ENCODE measurements around the gene ANKRD49.
"Not testable (repeated sequence)": the region's sequence is repeated elsewhere in the genome, so short reads cannot be mapped to it uniquely, and the experiment has no call there.

The ANKRD49 gene

GRCh38 chr11:94493281-94494125, at the start of gene ANKRD49, which contains the start of gene MRE11:
Gene ANKRD49 (plus strand): TSS chr11:94493984. CDS start chr11:94496694, 2,710 bp downstream.
Gene MRE11 (minus strand): TSS chr11:94493844. CDS start chr11:94492801, 1,043 bp downstream.
- DNase-seq, result peak; percentile 86

- no peak for DNase-seq
Observed at GRCh38 chr11:94445641-94446040, 48.1 kb upstream of the ANKRD49 start.

GRCh38 chr11:94447149-94447548, 46.6 kb upstream of the ANKRD49 start:
- no peak for DNase-seq

- no peak for DNase-seq
Observed at GRCh38 chr11:94449029-94449428, 44.8 kb upstream of the ANKRD49 start.

- no peak for DNase-seq
Observed at GRCh38 chr11:94449437-94449836, 44.3 kb upstream of the ANKRD49 start.

- no peak for DNase-seq
Observed at GRCh38 chr11:94450048-94450447, 43.7 kb upstream of the ANKRD49 start.

GRCh38 chr11:94452988-94453387, 40.8 kb upstream of the ANKRD49 start:
- no peak for DNase-seq

GRCh38 chr11:94454301-94454700, 39.5 kb upstream of the ANKRD49 start:
- no peak for DNase-seq

- no peak for DNase-seq
Observed at GRCh38 chr11:94455861-94456260, 37.9 kb upstream of the ANKRD49 start.

- no peak for DNase-seq
Observed at GRCh38 chr11:94457118-94458029, 36.4 kb upstream of the ANKRD49 start.

GRCh38 chr11:94459576-94459975, 34.2 kb upstream of the ANKRD49 start:
- DNase-seq, result no peak

- DNase-seq, result no peak
Observed at GRCh38 chr11:94469416-94469815, 24.4 kb upstream of the ANKRD49 start.

- DNase-seq, result no peak
Observed at GRCh38 chr11:94472916-94473799, 20.6 kb upstream of the ANKRD49 start.

GRCh38 chr11:94477624-94478023, 16.2 kb upstream of the ANKRD49 start:
- no peak for DNase-seq

GRCh38 chr11:94481342-94481741, 12.4 kb upstream of the ANKRD49 start:
- DNase-seq, result no peak

GRCh38 chr11:94486068-94486467, 7.7 kb upstream of the ANKRD49 start:
- DNase-seq, result no peak

GRCh38 chr11:94494126-94494680, 419 bp downstream of the ANKRD49 start:
- DNase-seq, result no peak

GRCh38 chr11:94500181-94500580, 6.4 kb downstream of the ANKRD49 start:
- DNase-seq, result no peak

GRCh38 chr11:94501522-94501921, 7.7 kb downstream of the ANKRD49 start:
- no peak for DNase-seq

GRCh38 chr11:94504689-94505293, 11.0 kb downstream of the ANKRD49 start:
- no peak for DNase-seq

- DNase-seq, result not testable (repeated sequence)
Observed at GRCh38 chr11:94506513-94506912, 12.7 kb downstream of the ANKRD49 start.

GRCh38 chr11:94507485-94507884, 13.7 kb downstream of the ANKRD49 start:
- DNase-seq, result no peak
